ENCODE results near the gene MFSD11. TPM values are rescaled to one million over a fixed set of nuclear protein-coding genes. Genes with fewer than 3 reads are reported as not detected.
A peak's percentile ranks its signal among the peaks of the same experiment; 100 is the strongest.

The MFSD11 gene
- total and polyA plus RNA-seq, 2 donors (not counting 3 experiments of a cell fraction or from before 2014, with no cell fraction given): 23.5 to 35.2 TPM

- H2AFZ ChIP-seq (ENCODE audit: low read depth, low read length): no peak overlapping the region
- no peaks in the 10 kb centered on the region for H3K36me3 ChIP-seq (ENCODE audit: control insufficient read depth in 2 of 2, extremely low read depth in 1 of 2, insufficient read depth in 2 of 2, low read length in 2 of 2)
- DNase-seq (ENCODE audit: low read depth, low spot score) (no peak), FAIRE-seq (no peak)
- BruUV-seq (replicated peaks): no TSS peak
- dilution Hi-C loops (cut with MboI; ENCODE audit: extremely low pct_ligation_motif_present, low sequenced_read_pairs): no loop called here
- H3K4me2 ChIP-seq (ENCODE audit: insufficient read depth, low read length): no peak overlapping the region
- peaks cover 22% of the 10 kb centered on the region for H3K4me1 ChIP-seq (ENCODE audit: control insufficient read depth, extremely low read depth, insufficient read depth, low read length)
- H4K20me1 ChIP-seq (replicated peaks; ENCODE audit: control insufficient read depth, extremely low read depth, insufficient read depth, low read length): no peaks in the 10 kb centered on the region
- peaks cover 61% of the 10 kb centered on the region for H3K79me2 ChIP-seq (ENCODE audit: control insufficient read depth, insufficient read depth, low read length)
- CTCF ChIA-PET: interaction anchor here (1.0 to 5.9 kb wide), 6 partner anchors 9 to 185 kb away, joined by 3 to 43 read pairs (median 6); no protein-coding TSS in a partner anchor
- H3K9ac ChIP-seq (replicated peaks; ENCODE audit: extremely low read depth, insufficient read depth, low read length): no peak overlapping the region
- intact Hi-C loops (cut with micrococcal nuclease): no loop called here
- H3K27me3 ChIP-seq (ENCODE audit: control insufficient read depth in 2 of 2, insufficient read depth in 2 of 2, low read length in 2 of 2): no peaks in the 10 kb centered on the region
- H3K4me3 ChIP-seq (replicated peaks in 1 of 3; ENCODE audit: insufficient read depth in 1 of 3, low read depth in 1 of 3, low read length in 3 of 3): no peak overlapping the region
- H3K27ac ChIP-seq (ENCODE audit: insufficient read depth, low read depth, low read length): no peak overlapping the region
- POLR2A ChIA-PET: no interaction called here
- TF ChIP-seq EZH2 (IDR thresholded peaks at IDR 0.05; ENCODE audit: borderline replicate concordance, low read depth, low read length, severe bottlenecking) (no peak), CTCF (IDR thresholded peaks at IDR 0.05; ENCODE audit: extremely low read depth in 1 of 2, insufficient read depth in 1 of 2, low read depth in 1 of 2, low read length in 2 of 2) (peak; percentile 5 to 15)
- H3K9me1 ChIP-seq (replicated peaks; ENCODE audit: control insufficient read depth, extremely low read depth, insufficient read depth, low read length): no peaks in the 10 kb centered on the region
- no peaks in the 10 kb centered on the region for H3K9me3 ChIP-seq (replicated peaks; ENCODE audit: control insufficient read depth, insufficient read depth, low read length)
These were observed 29.7 kb upstream of the MFSD11 start for GRCh38 chr17:76707985-76708807.
